Activated T-cell treated with anti-CD3 and anti-CD28 coated beads, Interleukin-2, amount 50 U/mL, for 4 hours (primary cell): Measurements from ENCODE around the gene LYRM9. TPM values are rescaled to one million over a fixed set of nuclear protein-coding genes. Genes with fewer than 3 reads are reported as not detected.
"Not testable (repeated sequence)": the region's sequence is repeated elsewhere in the genome, so short reads cannot be mapped to it uniquely, and the experiment has no call there.

Experiments used
- ATAC-seq, 2 donors: fragments of 200-7000 bp; cut with Tn5 transposase; one replicate each; pipeline ENCODE4 v1.10.0; 2021
- DNase-seq: peaks from one replicate; pipeline ENCODE4 v3.0.0-alpha.2; 2020
- H3K27me3 Mint-ChIP-seq: one replicate; pipeline ENCODE4 v1.8.0; 2021; ENCODE audit warnings: low read depth, mixed read lengths
- H3K36me3 Mint-ChIP-seq: one replicate; pipeline ENCODE4 v1.8.0; 2022; ENCODE audit warnings: mixed read lengths; ENCODE audit not compliant: insufficient read depth
- H3K4me1 Mint-ChIP-seq: one replicate; pipeline ENCODE4 v1.8.0; 2021; ENCODE audit warnings: low read depth, mixed read lengths
- H3K4me3 Mint-ChIP-seq: one replicate; pipeline ENCODE4 v1.8.0; 2021; ENCODE audit warnings: mild to moderate bottlenecking, moderate library complexity, mixed read lengths
- H3K9me3 Mint-ChIP-seq: one replicate; pipeline ENCODE4 v1.8.0; 2021; ENCODE audit warnings: mixed read lengths
- total RNA-seq, 3 donors: library from RNA; stranded (reverse); gene quantifications; one replicate each; pipeline ENCODE4 v1.2.1, GENCODE V29; 2021

The LYRM9 gene
- total RNA-seq, 3 donors from 2014 or later: 0.79 to 1.4 (median 0.91) TPM

GRCh38 chr17:27849474-27850185 lies 43.5 kb downstream of the LYRM9 start:
- H3K9me3 Mint-ChIP-seq: peaks cover 3% of the 10 kb centered on the region
- H3K4me1 Mint-ChIP-seq: peaks cover 24% of the 10 kb centered on the region
- peaks cover 2% of the 10 kb centered on the region for H3K27me3 Mint-ChIP-seq
- no peak for DNase-seq
- no peak for ATAC-seq
- H3K4me3 Mint-ChIP-seq: no peak overlapping the region
- no peaks in the 10 kb centered on the region for H3K36me3 Mint-ChIP-seq

GRCh38 chr17:27848931-27849330 lies 44.2 kb downstream of the LYRM9 start:
- no peak for DNase-seq
- H3K4me1 Mint-ChIP-seq: peaks cover 24% of the 10 kb centered on the region
- H3K27me3 Mint-ChIP-seq: no peaks in the 10 kb centered on the region
- peaks cover 3% of the 10 kb centered on the region for H3K9me3 Mint-ChIP-seq
- ATAC-seq: no peak
- no peaks in the 10 kb centered on the region for H3K36me3 Mint-ChIP-seq
- no peak overlapping the region for H3K4me3 Mint-ChIP-seq

- not testable (repeated sequence) for H3K27me3 Mint-ChIP-seq, H3K36me3 Mint-ChIP-seq, H3K9me3 Mint-ChIP-seq, DNase-seq, ATAC-seq
- Mint-ChIP-seq H3K4me1 (peaks cover 24% of the 10 kb centered on the region), H3K4me3 (peak overlapping the region; percentile 77)
These were observed 46.3 kb downstream of the LYRM9 start for GRCh38 chr17:27846808-27847307.

GRCh38 chr17:27846042-27846655 lies 47.0 kb downstream of the LYRM9 start:
- ATAC-seq (peak; percentile 21 to 48), DNase-seq (no peak)
- H3K36me3 Mint-ChIP-seq: no peaks in the 10 kb centered on the region
- peaks cover 24% of the 10 kb centered on the region for H3K4me1 Mint-ChIP-seq
- no peaks in the 10 kb centered on the region for H3K27me3 Mint-ChIP-seq
- peaks cover 3% of the 10 kb centered on the region for H3K9me3 Mint-ChIP-seq
- H3K4me3 Mint-ChIP-seq: peak overlapping the region; percentile 77

DNA sequence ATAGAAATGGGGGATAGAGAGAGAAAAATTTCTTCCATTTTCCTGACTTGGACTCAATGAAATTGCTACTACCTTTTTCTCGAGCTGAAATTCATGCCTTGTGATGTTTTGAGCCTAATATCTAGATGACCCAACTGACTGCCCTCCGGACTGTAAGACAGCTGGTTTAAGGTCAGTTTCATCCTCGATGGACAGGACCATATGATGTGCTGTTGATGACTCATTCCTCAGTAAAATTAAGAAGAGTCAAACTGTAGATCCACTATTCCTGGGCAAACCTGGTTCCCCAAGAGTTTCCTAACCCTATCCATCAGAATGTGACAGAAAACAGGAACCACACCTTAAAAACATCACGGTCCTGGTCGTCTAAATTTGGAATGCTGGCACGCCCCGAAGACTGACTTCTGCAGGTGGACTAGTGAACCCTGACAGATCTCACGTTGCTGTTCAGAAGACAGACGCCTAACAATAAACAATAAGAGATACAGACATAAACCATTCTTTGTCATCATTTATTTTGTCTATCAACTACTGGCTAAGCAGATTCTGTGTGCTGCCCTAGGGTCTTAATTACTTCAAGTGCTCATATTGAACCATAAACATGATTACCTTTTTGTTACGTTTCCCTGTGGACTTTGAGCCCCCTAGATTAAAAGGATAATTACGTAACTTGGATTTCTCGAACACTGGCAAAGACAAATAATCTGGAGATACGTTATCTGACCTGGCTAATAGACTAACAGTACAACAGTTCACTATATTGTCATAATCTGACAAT lies 47.7 kb downstream of the LYRM9 start:
- Mint-ChIP-seq H3K27me3 (no peaks in the 10 kb centered on the region), H3K4me1 (peaks cover 24% of the 10 kb centered on the region), H3K36me3 (no peaks in the 10 kb centered on the region), H3K9me3 (peaks cover 3% of the 10 kb centered on the region), H3K4me3 (peak overlapping the region; percentile 77)
- no peak for ATAC-seq
- no peak for DNase-seq

GRCh38 chr17:27840688-27841087 lies 52.5 kb downstream of the LYRM9 start:
- Mint-ChIP-seq H3K9me3 (no peaks in the 10 kb centered on the region), H3K4me3 (no peak overlapping the region), H3K36me3 (no peaks in the 10 kb centered on the region), H3K4me1 (peaks cover 6% of the 10 kb centered on the region), H3K27me3 (no peaks in the 10 kb centered on the region)
- ATAC-seq (no peak), DNase-seq (no peak)

GRCh38 chr17:27840406-27840678 lies 52.8 kb downstream of the LYRM9 start:
- H3K9me3 Mint-ChIP-seq, H3K36me3 Mint-ChIP-seq, H3K4me3 Mint-ChIP-seq, H3K27me3 Mint-ChIP-seq, DNase-seq, H3K4me1 Mint-ChIP-seq: not testable (repeated sequence)
- ATAC-seq: peak in 1 of 2 donors; percentile 34

- H3K4me3 Mint-ChIP-seq, H3K4me1 Mint-ChIP-seq: not testable (repeated sequence)
These were observed 53.4 kb downstream of the LYRM9 start for GRCh38 chr17:27839571-27840405.

GRCh38 chr17:27838607-27839006 lies 54.6 kb downstream of the LYRM9 start:
- H3K4me1 Mint-ChIP-seq, H3K27me3 Mint-ChIP-seq, H3K9me3 Mint-ChIP-seq, H3K36me3 Mint-ChIP-seq, H3K4me3 Mint-ChIP-seq, DNase-seq, ATAC-seq: not testable (repeated sequence)

More at GRCh38 chr17:27839571-27840405, 53.4 kb downstream of the LYRM9 start:
- not testable (repeated sequence) for H3K27me3 Mint-ChIP-seq, DNase-seq, H3K36me3 Mint-ChIP-seq, H3K9me3 Mint-ChIP-seq, ATAC-seq

DNA sequence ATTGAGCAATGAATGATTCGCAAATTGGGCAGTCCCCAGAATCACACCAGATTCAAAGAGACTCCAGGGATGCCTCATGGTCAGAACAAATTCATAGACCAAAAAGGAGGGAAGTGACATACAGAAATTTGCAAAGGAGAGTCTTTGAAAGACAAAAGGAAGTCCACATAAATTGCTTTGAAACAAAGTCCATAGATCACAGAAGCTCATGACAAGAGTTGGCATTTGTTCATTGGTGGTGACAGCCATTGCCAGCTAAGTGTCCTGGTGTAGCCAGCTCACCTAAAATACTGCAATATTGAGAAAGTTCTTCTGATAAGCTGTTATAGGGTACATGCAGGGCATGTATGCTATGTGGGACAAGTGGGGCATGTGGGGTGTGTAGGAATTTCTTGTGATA lies 55.4 kb downstream of the LYRM9 start:
- not testable (repeated sequence) for H3K4me1 Mint-ChIP-seq, H3K9me3 Mint-ChIP-seq, H3K36me3 Mint-ChIP-seq, DNase-seq, H3K27me3 Mint-ChIP-seq, H3K4me3 Mint-ChIP-seq, ATAC-seq

GRCh38 chr17:27836651-27837050 lies 56.5 kb downstream of the LYRM9 start:
- Mint-ChIP-seq H3K4me3 (no peak overlapping the region), H3K9me3 (peaks cover 3% of the 10 kb centered on the region), H3K27me3 (no peaks in the 10 kb centered on the region), H3K4me1 (no peaks in the 10 kb centered on the region), H3K36me3 (no peaks in the 10 kb centered on the region)
- DNase-seq (no peak), ATAC-seq (no peak)

DNA sequence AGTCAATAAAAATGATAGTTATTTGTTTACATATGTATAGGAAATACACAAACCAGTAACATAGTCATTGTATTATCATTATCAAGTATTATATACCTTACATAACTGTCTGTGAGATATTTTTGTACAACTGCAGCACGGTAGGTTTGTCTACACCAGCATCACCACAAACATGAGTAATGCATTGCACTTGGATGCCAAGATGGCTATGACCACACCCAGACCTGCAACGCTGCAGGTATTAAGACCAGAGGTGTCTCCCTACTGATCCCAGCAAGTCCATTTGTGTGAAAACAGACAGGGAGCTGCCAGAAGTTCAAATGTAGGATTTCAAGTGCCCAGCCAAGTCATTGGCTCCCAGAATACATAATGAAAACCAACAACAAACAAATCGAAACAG lies 58.6 kb downstream of the LYRM9 start:
- DNase-seq (no peak), ATAC-seq (no peak)
- Mint-ChIP-seq H3K27me3 (no peaks in the 10 kb centered on the region), H3K4me3 (no peak overlapping the region), H3K4me1 (no peaks in the 10 kb centered on the region), H3K36me3 (no peaks in the 10 kb centered on the region), H3K9me3 (peaks cover 3% of the 10 kb centered on the region)

GRCh38 chr17:27832831-27833230 lies 60.3 kb downstream of the LYRM9 start:
- H3K4me3 Mint-ChIP-seq: no peak overlapping the region
- no peaks in the 10 kb centered on the region for H3K36me3 Mint-ChIP-seq
- DNase-seq (no peak), ATAC-seq (no peak)
- H3K4me1 Mint-ChIP-seq: no peaks in the 10 kb centered on the region
- peaks cover 2% of the 10 kb centered on the region for H3K27me3 Mint-ChIP-seq
- H3K9me3 Mint-ChIP-seq: peaks cover 3% of the 10 kb centered on the region

- H3K27me3 Mint-ChIP-seq, H3K4me1 Mint-ChIP-seq, H3K36me3 Mint-ChIP-seq, ATAC-seq, DNase-seq, H3K9me3 Mint-ChIP-seq, H3K4me3 Mint-ChIP-seq: not testable (repeated sequence)
These were observed 63.3 kb downstream of the LYRM9 start for GRCh38 chr17:27829888-27830287.
